ENCODE results near the gene ZNF705A. TPM values are rescaled to one million over a fixed set of nuclear protein-coding genes. Genes with fewer than 3 reads are reported as not detected.
"Not testable (repeated sequence)": the region's sequence is repeated elsewhere in the genome, so short reads cannot be mapped to it uniquely, and the experiment has no call there.

Gene ZNF705A
- not detected in 2 replicates for total RNA-seq
- long read RNA-seq, result 0 reads

DNA sequence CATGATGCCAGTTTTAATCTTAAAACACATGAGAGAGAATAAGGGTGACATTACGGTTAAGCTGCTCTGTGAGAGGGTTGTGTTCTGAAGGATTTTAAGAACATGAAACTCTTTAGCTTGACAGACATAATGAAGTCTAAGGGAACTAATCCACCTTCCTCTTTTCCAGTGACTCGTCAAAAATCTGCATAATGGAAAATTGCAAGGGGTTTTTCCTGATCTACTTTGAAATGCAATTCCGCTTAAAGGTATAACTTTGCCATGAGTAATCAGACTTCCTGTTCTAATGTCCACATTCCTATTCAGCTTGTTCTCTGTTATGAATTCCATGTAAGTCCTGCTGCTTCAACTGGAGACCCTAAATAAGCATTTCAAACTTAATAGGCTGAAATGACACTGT lies at the start of gene ZNF705A:
TSS of gene ZNF705A (plus strand) at position 171 of the 400 bp plus-strand sequence. CDS start 15,611 bp downstream, outside the sequence.
- H3K27ac Mint-ChIP-seq, result peak within 1 kb of the TSS; percentile 30
- peaks cover 2% of the 10 kb centered on the region for H3K27me3 Mint-ChIP-seq
- no peak for TF ChIP-seq CTCF (IDR thresholded peaks at IDR 0.05; ENCODE audit: unreplicated experiment)
- no peak within 1 kb of the TSS for H3K4me3 Mint-ChIP-seq (ENCODE audit: low read depth)
- peaks cover 20% of the 10 kb centered on the region for H3K9me3 Mint-ChIP-seq (ENCODE audit: low read depth)
- no peak for DNase-seq (ENCODE audit: low spot score, unreplicated experiment)
- H3K4me1 Mint-ChIP-seq (ENCODE audit: low read depth), result peaks cover 15% of the 10 kb centered on the region
- H3K36me3 Mint-ChIP-seq (ENCODE audit: insufficient read depth), result peaks cover 1% of the 10 kb centered on the region

DNA sequence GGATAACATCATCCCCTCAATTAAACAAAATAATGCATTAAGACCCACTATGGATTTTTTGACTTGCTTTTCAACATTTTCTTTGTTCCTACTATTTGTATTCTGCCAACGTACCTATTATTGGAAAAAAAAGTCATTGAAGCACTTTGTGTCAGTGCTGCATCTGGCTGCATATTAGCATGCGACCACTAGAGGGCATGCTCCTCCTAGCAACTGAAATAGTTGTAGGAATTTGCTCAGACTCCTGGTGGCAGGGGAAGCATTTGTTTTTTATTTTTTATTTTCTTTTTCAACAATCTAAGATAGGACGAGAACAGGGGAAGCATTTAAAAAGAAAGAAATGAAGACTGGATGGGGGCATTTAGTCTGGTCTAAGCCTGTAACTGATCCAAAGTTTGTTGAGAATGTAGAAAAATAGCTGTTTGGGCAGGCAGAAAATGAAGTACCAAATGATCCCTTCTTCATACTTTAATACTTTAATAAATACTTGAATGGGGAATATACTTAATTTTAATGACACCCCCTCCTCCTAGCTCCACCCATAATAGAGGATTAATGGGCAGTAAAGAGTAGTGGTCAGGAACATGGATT lies 47.9 kb upstream of the ZNF705A start:
- H3K9me3 Mint-ChIP-seq (ENCODE audit: low read depth), result peaks cover 12% of the 10 kb centered on the region
- peak; percentile 85 for DNase-seq (ENCODE audit: low spot score, unreplicated experiment)
- no peak overlapping the region for H3K27ac Mint-ChIP-seq
- H3K27me3 Mint-ChIP-seq, result no peaks in the 10 kb centered on the region
- H3K4me3 Mint-ChIP-seq (ENCODE audit: low read depth), result no peak overlapping the region
- H3K4me1 Mint-ChIP-seq (ENCODE audit: low read depth), result no peaks in the 10 kb centered on the region
- peak; percentile 100 for TF ChIP-seq CTCF (IDR thresholded peaks at IDR 0.05; ENCODE audit: unreplicated experiment)
- peaks cover 21% of the 10 kb centered on the region for H3K36me3 Mint-ChIP-seq (ENCODE audit: insufficient read depth)

GRCh38 chr12:8113117-8113516 lies 43.7 kb upstream of the ZNF705A start:
- H3K27ac Mint-ChIP-seq; H3K9me3 Mint-ChIP-seq (ENCODE audit: low read depth); H3K4me3 Mint-ChIP-seq (ENCODE audit: low read depth); DNase-seq (ENCODE audit: low spot score, unreplicated experiment); H3K36me3 Mint-ChIP-seq (ENCODE audit: insufficient read depth); H3K4me1 Mint-ChIP-seq (ENCODE audit: low read depth); H3K27me3 Mint-ChIP-seq: not testable (repeated sequence)

GRCh38 chr12:8120072-8120713 lies 36.6 kb upstream of the ZNF705A start:
- Mint-ChIP-seq H3K4me1 (ENCODE audit: low read depth) (no peaks in the 10 kb centered on the region), H3K36me3 (ENCODE audit: insufficient read depth) (no peaks in the 10 kb centered on the region), H3K27me3 (no peaks in the 10 kb centered on the region), H3K27ac (no peak overlapping the region), H3K9me3 (ENCODE audit: low read depth) (no peaks in the 10 kb centered on the region), H3K4me3 (ENCODE audit: low read depth) (no peak overlapping the region)
- no peak for TF ChIP-seq CTCF (IDR thresholded peaks at IDR 0.05; ENCODE audit: unreplicated experiment)
- no peak for DNase-seq (ENCODE audit: low spot score, unreplicated experiment)

- Mint-ChIP-seq H3K36me3 (ENCODE audit: insufficient read depth) (no peaks in the 10 kb centered on the region), H3K4me1 (ENCODE audit: low read depth) (no peaks in the 10 kb centered on the region), H3K27me3 (no peaks in the 10 kb centered on the region), H3K27ac (no peak within 1 kb of the TSS), H3K9me3 (ENCODE audit: low read depth) (no peaks in the 10 kb centered on the region), H3K4me3 (ENCODE audit: low read depth) (no peak within 1 kb of the TSS)
- DNase-seq (ENCODE audit: low spot score, unreplicated experiment), result no peak
- TF ChIP-seq CTCF (IDR thresholded peaks at IDR 0.05; ENCODE audit: unreplicated experiment), result no peak
Measured at GRCh38 chr12:8123124-8123912, 33.5 kb upstream of the ZNF705A start, which contains the start of gene CLEC4A. Gene CLEC4A (plus strand): TSS chr12:8123617. CDS start chr12:8123879, 262 bp downstream.

Data from progenitor cell of endocrine pancreas (in vitro differentiated cells).